Fibroblast of lung (primary cell): Measurements from ENCODE around the gene NHERF2.

Source experiments
- EZH2 ChIP-seq: IDR thresholded peaks from 2 replicates; pipeline ENCODE4 v1.5.1; 2012; ENCODE audit warnings: low read length, control low read depth, mild to moderate bottlenecking; ENCODE audit errors: missing control alignments
- TF ChIP-seq, protein P1 (sequence below), 2 donors: IDR thresholded peaks in 1 of 2; conservative IDR thresholded peaks in 1 of 2; 1 replicate in 1 of 2; 2 replicates in 1 of 2; pipeline ENCODE4 v1.5.1; 2011 to 2012; ENCODE audit warnings: low read length in 2 of 2, control low read depth in 1 of 2, inconsistent platforms in 1 of 2, low read depth in 1 of 2, mild to moderate bottlenecking in 1 of 2

DNA sequence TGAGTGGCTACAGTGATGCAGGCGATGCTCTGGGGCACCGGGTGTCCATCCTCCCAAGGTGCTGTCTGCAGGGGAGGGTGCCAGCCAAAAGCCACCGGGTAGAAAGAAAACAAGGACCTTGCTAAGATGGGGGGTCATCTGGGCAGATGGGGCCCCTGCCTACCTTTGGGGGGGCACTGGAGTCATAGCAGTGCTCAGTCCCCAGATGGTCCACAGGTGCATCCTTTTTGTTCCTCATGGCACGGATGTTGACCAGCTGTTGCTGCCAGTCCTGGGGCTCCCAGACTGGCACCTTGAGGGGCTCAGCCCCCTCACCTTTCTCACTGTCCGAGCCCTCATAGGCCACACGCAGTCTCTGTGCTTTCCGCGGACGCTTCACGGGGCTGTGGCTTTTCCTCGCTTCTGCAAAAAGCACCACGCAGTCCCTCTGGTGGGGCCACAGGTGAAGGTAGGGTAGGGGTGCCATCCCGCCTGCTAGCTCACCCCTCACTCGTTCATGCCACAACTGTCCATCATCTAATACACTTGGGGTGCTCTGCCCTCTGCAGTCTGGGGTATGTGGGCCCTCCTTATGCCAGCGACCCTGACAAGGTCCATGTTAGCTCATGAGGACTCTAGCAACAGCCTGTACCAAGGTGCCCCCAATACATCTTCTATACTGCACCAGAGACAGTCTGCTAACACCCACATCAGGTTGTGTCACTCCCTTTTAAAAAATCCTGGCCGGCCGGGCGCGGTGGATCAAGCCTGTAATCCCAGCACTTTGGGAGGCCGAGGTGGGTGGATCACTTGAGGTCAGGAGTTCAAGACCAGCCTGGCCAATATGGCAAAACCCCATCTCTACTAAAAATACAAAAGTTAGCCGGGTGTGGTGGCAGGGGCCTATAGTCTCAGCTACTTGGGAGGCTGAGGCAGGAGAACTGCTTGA, 19.5 kb downstream of the NHERF2 start:
- TF ChIP-seq, protein P1, sequence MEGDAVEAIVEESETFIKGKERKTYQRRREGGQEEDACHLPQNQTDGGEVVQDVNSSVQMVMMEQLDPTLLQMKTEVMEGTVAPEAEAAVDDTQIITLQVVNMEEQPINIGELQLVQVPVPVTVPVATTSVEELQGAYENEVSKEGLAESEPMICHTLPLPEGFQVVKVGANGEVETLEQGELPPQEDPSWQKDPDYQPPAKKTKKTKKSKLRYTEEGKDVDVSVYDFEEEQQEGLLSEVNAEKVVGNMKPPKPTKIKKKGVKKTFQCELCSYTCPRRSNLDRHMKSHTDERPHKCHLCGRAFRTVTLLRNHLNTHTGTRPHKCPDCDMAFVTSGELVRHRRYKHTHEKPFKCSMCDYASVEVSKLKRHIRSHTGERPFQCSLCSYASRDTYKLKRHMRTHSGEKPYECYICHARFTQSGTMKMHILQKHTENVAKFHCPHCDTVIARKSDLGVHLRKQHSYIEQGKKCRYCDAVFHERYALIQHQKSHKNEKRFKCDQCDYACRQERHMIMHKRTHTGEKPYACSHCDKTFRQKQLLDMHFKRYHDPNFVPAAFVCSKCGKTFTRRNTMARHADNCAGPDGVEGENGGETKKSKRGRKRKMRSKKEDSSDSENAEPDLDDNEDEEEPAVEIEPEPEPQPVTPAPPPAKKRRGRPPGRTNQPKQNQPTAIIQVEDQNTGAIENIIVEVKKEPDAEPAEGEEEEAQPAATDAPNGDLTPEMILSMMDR (conservative IDR thresholded peaks at IDR 0.05 in 1 of 2, IDR thresholded peaks at IDR 0.05 in 1 of 2; ENCODE audit: low read depth in 1 of 2, low read length in 2 of 2) = no peak
- no peak for TF ChIP-seq EZH2
